Stomach (tissue), 4 donors: Measurements from ENCODE around the gene SLC8B1.

ENCODE experiments used
- CTCF ChIP-seq, 7 experiments: fragments of 450-650 bp in 4 of 7; fragments of 200-600 bp in 3 of 7; sonication (generic) in 3 of 7; IDR thresholded peaks; one replicate each; pipeline ENCODE4 v1.5.1; 2016 to 2019; ENCODE audit warnings: antibody characterized with exemption in 7 of 7, control low read depth in 2 of 7, mild to moderate bottlenecking in 1 of 7
- EP300 ChIP-seq: sonication (generic); formaldehyde crosslinking; IDR thresholded peaks from one replicate; pipeline ENCODE4 v1.6.1; 2017; ENCODE audit warnings: antibody characterized with exemption
- POLR2A ChIP-seq, 4 donors: fragments of 450-650 bp; IDR thresholded peaks; one replicate each; pipeline ENCODE4 v1.6.1; 2016; ENCODE audit warnings: antibody characterized with exemption in 4 of 4, control low read depth in 2 of 4, mild to moderate bottlenecking in 1 of 4, moderate library complexity in 1 of 4

- TF ChIP-seq EP300 (no peak), CTCF (IDR thresholded peaks at IDR 0.05) (no peak), POLR2A (IDR thresholded peaks at IDR 0.05) (no peak)
These were observed 16.2 kb upstream of the SLC8B1 start for GRCh38 chr12:113351089-113351488.
